ELF-1 (cell line): ENCODE measurements around the gene VWC2.
"Not testable (repeated sequence)": the region's sequence is repeated elsewhere in the genome, so short reads cannot be mapped to it uniquely, and the experiment has no call there.

Experiments
- DNase-seq: peaks from one replicate; pipeline ENCODE4 v3.0.0-alpha.2; 2016; ENCODE audit warnings: low read depth, low spot score

VWC2 gene

DNA sequence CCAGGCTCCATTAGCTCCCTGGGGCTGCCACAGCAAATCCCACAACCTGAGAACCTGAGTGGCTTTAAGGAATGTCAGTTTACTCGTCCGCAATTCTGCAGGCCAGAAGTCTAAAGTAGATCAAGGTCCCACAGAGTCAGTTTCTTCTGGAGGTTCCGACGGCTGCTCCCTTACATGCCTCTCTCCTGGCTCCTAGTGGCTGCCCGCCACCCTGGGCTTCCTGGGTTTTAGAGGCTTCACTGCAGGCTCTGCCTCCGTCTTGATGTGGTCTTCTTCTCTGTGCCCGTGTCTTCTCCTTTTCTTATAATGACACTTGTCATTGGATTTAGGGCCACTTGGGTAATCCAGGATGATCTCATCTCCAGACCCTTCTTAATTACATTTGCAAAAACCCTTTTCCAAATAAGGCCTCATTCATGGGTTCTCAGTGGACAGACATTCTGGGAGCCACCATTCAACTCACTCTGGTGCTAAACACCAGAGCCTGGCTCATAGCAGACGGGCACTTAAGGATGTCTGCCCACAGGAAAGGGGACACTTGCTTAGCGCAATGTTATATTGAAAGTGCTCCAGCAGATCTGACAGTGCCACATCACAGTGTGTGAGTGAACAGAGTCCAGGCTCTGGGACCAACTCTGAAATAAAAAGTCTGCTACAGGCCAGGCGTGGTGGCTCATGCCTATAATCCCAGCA lies 77.6 kb downstream of the VWC2 start:
- peak; percentile 20 for DNase-seq

DNA sequence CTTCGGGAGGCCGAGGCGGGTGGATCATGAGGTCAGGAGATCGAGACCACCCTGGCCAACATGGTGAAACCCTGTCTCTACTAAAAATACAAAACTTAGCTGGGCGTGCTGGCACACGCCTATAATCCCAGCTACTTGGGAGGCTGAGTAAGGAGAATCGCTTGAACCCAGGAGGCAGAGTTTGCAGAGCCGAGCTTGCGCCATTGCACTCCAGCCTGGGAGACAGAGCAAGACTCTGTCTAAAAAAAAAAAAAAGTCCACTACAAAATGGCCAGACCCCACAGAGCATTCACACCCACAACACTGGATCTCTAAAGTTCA lies 78.1 kb downstream of the VWC2 start:
- not testable (repeated sequence) for DNase-seq

DNA sequence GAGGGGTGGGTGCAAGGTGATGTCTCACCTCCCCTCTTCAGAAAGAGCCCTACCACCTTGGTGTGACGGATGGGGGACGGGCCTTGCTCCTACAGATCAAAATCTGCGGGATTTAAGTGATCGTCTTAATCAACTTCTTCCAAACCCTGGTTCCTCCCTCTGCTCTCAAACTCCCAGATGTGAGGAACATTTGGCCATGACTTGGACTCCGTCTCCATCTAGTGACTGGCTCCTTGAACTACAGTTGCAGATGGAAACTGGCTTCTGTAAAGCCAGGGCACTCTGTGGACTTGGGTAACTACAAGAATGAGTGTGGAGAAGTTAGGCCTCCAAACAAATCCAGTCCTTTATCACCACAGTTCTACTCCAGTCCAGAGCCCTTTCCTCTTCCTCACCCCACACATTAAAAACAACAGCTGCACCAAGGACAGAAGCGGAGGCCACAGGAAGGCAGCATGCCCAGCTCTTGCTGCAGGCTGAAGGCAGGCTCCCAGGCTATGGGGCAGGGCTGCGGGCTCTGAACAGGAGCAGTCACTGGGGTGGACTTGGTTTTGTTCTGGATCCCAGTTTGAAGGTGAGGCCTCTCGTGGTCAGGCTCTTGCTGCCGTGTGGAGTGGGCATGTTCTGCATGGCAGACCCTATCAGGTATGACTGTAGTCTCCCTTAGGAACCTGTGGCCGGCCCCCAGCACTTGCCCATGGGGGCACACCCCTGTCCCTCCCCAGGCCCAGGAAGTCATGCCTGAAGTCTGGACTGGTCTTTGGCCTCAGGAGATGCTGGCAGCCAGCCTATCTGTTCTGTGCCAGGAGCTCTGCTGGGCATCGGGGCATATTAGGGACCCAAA lies 79.4 kb downstream of the VWC2 start:
- DNase-seq, result peak; percentile 74

DNA sequence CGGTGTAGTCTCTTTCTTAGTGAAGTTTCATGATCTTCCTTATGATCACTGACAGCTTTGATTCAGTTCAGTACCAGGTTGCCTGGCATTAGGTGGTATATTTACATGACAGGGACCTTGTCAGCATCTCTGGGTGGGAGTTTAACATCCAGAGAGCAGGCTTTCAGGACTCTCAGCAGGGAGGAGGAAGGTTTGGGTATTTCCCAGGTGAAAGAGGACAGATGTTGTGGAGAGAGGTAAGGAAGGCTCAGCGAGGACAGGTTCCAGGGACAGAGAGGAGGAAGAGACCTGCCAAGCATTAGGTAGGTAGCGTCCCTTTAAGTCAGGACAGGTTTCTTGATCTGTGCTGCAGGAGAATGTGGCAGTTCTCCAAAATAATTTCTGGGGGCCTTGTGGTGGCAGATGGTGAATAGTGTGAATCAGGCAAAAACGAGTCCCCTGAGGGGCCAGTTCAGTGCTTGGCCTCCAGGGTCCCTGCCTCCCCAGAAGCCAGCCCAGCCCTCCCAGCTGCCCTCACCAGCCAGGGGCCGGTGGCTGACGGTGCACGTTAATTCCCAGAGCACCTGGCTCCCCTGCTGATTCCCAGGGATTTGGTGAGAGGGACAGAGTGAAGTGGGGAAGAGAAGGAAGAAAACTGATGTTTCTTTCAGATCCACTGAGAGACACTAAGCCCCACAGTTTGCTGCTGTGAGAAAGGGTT lies 82.0 kb downstream of the VWC2 start:
- peak; percentile 8 for DNase-seq

DNA sequence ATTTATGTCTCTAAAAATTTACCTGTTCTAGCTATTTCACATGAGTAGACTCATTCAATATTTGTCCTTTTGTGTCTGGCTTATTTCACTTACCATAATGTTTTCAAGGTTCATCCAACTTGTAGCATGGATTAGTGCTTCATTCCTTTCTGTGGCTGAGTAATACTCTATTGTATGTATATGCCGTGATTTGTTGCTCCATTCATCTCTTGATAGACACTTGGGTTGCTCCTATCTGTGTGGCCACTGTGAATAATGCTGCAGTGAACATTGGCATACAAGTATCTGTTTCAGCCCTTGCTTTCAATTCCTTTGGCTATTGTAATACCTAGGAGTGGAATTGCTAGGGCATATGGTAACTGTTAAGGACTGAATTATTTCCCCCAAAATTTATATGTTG lies 86.9 kb downstream of the VWC2 start:
- DNase-seq, result no peak

DNA sequence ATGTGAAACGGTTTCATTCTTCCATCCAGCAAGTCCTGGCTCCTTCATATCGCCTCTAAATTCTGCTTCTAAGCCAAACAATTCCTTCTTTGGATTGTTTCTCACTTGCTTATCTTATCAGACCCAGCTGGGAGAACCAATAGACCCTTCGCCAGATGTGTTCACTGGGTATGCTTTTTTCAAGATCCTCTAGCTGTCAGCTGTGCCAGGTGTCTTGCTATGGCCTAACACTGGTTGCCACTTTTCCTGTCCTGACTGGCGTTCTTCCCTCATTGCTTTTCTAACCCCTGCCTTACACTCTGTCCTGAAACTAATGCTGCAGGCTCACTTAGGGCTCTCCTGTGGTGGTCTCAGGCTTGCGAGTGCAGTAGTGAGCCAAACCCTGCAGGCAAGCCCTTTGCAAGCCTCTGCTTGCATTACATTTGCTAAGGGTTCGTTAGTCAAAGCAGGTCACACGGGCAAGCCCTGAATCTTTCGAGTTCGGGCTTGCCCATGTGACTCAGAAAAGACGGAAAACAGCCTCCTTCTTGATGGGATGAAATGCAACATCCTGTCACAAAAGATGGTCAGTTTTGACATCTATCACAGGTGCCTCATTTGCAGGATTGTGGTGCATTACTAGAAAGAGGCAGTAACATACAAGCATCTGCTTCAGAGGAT lies 92.8 kb downstream of the VWC2 start:
- no peak for DNase-seq

DNA sequence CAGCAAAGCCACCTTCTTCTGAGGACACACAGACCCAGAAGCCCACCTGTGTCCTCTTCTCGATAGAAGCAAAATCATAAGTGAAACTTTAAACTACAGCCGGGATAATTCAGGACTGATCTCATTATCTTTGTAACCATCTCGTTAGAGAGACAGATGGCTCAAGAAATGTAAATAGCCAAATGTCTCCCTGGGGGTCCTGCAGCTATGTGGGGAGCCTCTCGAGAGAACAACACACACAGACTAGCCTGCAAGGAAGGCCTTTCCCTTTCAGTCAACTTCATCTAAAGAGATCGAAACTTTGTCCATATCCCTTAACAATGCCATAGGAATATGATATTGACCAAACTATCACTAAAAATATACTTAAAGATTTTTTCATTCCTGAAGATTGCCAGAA lies 93.5 kb downstream of the VWC2 start:
- DNase-seq, result no peak

DNA sequence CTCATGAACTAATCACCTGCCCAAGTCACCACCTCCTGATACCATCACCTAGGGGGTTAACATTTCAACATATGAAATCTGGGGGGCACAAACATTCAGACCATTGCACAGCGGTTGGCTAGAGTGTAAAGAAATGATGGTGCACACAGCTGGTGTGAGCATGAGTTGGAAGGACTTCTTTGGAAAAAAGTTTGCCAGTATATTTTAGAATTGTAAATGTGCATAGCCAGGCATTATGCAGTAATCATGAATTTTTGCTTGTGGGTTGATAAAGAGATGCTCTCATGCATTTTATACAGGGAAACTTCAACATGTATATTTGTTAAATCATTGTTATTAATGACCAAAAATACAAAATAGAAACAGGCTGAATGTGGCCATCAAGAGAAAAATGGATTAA lies 100.0 kb downstream of the VWC2 start:
- DNase-seq, result no peak

DNA sequence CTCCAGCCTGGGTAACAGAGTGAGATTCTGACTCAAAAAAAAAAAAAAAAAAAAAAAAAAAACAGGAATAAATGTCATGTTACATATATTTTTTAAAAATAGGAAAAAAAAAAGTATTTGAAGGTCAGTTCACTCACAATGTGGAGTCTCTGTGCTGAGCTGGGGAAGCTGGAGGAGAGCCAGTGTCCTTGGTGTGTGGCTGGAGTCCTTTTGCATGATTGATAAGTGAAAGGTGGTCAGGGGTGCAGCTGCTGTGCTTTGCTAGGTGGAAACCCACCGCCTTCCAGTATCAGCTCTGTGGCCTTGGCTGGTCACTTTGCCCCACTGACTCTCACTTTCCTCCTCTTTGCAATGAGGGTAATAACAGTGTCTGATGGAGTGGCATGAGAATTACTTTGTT lies 101.9 kb downstream of the VWC2 start:
- DNase-seq, result no peak

DNA sequence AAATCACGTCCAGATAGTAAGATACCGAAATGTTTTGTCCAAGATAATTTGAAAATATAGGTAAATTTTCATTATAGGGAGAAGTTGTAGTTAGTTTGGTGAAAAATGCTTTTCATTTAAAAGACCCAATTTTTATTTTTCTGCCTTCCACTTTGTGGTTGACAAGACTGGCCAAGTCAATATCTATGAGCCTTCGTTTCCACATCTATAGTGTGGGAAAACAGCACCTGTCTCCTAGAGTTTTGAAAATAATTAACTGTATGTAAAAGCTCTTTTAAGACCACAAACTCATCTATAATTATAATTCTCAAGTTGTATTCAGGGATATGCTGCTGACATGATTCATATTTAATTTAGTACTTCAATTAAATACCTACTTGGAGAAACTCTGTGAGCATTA lies 102.8 kb downstream of the VWC2 start:
- no peak for DNase-seq

DNA sequence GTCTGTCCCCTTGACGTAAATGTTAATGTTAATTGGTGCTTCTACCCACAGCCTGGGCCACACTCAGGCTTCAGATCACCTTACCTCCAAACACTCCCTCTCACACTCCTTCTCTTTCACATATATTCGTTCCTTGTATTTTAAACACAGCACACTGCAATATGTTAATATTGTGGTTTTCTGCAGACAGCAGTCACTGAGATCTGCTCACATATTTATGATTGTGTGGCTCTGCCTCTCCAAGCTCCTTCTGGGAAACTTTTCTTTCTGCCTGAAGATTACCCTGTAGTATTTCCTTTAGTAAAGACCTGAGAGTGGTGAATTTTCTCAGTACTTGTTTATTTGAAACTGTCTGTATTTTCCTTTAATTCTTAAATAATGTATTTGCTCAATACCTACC lies 104.7 kb downstream of the VWC2 start:
- no peak for DNase-seq

DNA sequence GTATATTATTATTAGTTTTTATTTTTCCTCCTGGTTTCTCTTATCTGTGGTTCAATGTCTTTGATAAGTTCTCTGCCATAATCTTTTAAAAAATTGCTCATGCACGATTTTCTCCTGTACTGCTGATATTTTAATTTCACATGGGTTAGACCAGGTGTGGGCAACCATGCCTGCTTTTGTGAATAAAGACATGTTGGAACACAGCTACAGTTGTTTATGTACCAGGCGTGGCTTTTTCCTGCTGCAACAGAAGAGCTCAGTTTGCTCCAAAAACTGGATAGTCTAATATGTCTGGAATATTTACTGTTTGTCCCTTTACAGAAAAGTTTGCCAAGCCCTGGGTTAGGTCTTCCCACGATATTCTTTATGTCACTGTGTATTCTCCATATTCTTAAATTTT lies 105.2 kb downstream of the VWC2 start:
- DNase-seq, result no peak

DNA sequence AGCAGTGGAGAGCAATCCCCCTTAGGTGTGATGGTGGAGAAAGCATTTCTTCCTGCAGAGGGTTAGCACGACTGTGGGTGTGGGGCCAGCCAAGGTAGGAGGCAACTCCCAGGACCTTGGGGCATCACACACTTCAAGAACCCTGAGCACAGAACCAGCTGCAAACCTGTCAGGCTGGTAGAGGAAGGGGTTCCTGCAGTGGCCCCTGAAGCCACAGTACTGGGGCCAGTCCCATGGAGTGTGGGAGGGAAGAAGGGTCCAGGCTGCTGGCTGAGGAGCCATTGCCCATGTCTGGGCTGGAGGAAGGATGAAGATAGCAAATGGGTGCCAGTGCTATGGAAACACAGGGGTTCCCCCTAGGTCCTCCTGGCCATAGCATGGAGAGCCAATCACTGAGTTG lies 110.5 kb downstream of the VWC2 start:
- no peak for DNase-seq

DNA sequence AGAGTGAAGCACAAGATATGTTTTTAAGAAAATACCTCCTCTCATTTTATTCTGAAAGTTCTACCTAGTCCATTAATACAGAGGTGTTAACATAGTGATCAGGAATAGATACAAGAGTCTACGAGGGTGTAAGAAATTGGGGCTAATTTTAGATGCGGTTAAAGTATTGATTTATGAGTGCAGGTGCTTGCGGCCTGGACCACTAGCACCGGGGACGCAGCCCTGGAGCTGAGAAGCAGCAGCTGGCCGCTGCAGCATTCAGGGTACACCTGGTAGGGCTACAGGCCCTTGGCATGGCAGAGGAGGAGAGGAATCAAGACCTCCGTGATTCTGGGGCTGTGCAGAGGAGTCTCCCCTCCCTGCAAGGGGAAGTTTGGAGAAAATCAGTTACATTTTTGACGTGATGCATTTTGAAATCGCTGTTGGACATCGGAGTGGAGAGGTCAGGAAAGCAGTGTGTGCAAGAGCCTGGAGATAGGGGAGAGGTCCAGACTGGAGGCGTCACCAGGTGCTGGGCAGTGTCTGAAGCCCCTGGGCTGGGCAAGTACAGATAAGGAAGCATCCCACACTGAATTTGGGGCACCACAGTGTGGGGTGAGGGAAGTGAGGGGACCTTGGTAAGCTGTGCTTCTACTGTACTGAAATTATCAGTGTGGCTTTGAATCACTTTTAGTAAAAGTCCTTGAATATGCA lies 112.3 kb downstream of the VWC2 start:
- no peak for DNase-seq

DNA sequence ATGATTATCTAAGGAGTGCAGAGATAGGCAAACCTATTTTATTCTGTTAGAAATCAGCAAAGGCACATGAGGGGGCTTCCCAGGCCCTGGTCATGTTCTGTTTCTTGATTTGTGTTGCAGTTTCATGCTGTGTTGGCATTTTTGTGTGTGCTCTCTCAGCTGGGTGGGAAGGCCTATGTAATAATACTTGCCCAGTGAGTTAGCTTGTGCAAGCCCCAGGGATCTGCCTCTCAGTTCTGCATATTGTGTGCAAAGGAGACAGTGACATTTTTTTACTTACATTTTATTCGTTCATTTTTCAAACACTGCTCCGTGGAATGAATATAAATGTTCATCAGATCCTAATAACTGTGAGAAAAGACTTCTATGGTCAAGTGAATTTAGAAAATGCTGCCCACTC lies 119.0 kb downstream of the VWC2 start:
- DNase-seq, result no peak

DNA sequence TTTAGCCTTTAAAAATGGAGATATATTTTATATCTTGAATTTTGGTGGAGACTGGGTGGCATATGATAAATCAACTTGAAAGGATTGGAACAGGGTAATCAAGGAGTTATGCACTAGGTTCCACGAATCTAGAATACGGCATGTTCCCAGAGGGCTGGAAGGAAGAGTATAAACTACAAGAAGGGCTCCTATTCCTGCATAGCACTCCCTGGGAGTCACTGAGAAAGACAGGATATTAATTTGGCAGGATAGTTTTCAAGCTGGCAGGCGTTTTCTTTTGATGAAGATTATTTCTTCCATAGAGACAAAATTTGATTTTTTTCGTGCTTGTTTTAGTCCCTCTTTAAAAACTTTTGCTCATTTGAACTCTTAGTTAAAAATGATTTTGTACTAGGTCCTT lies 119.7 kb downstream of the VWC2 start:
- no peak for DNase-seq

DNA sequence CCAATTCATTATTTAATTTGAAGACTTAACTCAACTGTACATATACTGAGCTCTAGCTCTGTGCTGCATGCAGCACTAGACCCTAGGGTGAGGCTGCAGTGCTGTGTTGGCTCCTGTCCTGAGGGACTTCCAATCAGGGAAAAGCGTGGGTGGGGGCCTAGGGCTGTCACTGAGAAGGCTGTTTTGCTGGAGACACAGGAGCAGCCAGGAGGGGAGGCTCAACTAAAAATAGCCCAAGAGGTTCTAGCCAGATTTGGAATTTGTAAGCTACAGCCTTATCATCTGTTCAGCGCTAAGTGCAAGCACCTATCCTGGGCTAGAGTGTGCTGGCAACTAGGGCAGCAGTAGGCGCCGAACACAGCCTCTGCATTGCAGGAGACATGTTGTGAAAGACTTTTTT lies 121.1 kb downstream of the VWC2 start:
- DNase-seq, result no peak

DNA sequence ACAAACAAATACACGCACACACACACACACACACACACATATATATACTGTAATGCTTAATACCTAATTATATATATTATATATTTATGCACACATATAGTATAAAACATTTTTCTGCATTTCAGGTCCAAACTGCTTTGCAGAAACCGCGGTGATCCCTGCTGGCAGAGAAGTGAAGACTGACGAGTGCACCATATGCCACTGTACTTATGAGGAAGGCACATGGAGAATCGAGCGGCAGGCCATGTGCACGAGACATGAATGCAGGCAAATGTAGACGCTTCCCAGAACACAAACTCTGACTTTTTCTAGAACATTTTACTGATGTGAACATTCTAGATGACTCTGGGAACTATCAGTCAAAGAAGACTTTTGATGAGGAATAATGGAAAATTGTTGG lies 138.5 kb downstream of the VWC2 start:
- no peak for DNase-seq

DNA sequence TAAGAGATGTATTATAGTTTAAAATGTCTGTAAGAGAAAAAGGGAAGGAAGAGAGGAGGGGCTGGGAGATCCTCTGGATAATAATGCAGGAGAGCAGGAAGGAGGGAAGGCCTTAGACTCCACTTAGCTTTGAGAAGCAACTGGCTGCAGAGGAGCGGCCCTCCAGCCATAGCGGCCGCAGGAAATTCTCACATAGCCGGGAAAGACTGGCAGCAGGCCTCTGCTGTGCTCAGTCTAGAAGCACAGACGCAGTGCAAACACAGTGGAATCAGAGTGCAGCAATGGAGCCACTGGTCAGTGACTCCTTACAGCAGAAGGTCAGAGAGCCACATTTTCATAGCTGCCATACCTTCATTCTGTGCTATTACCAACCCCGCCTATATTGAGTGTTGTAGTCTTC lies 153.3 kb downstream of the VWC2 start:
- DNase-seq, result no peak

DNA sequence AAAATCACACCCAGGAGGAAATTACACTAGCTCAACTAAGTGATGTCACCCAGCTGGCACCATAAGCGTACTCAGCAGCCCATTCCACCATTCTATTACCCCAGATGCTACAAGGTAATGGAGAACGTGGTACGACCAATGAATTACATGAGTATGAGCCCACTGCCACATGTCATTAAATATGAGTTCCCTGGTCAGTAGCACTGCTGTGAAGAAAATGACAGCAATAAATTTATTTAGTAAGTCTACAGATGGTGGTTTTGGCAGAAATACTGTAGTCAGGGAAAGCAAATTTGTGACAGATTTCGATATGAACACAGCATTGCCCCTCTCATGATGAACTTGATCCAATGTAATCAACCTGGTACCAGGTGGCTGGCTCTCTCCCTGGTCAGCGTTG lies 154.2 kb downstream of the VWC2 start:
- no peak for DNase-seq

DNA sequence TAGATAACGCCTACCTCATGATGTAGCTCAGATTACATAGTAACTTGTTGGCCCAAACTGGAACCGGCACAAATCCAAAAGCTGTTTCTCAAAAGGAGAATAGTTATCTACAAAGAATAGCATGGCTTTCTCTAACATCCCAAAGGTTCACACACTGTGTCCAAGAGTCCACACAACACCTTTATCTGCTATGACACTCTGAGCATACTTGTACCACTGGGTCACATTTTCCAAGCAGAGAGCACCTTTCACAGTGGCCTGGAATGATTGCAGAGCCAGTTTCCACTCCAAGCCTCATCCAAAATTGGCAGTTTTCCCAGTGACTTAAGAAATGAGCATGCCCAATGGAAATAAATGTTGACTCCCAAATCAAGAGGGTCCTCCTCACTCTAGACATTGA lies 155.3 kb downstream of the VWC2 start:
- no peak for DNase-seq

DNA sequence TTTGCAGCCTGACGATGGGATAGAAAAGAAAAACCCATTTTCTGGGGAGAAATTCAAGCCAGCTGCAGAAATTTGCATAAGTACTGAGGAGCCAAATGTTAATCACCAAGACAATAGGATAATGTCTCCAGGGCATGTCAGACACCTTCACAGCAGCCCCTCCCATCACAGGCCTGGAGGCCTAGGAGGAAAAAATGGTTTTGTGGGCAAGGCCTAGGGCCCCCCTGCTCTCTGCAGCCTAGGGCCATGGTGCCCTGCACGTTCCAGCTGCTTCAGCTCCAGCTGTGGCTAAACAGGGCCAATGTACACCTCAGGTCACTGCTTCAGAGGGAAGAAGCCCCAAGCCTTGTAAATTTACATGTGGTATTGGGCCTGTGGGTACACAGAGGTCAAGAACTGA lies 158.2 kb downstream of the VWC2 start:
- DNase-seq, result no peak
